DMS114 treated with DMSO at 0.1 percent for 48 hours (cell line): ENCODE results near the gene KIF4B.
"Not testable (repeated sequence)": the region's sequence is repeated elsewhere in the genome, so short reads cannot be mapped to it uniquely, and the experiment has no call there.

Source experiments
- DNase-seq: peaks from one replicate; lab custom pipeline; 2025; ENCODE audit not compliant: unreplicated experiment; lab: John Stamatoyannopoulos, UW

Gene KIF4B, protein sequence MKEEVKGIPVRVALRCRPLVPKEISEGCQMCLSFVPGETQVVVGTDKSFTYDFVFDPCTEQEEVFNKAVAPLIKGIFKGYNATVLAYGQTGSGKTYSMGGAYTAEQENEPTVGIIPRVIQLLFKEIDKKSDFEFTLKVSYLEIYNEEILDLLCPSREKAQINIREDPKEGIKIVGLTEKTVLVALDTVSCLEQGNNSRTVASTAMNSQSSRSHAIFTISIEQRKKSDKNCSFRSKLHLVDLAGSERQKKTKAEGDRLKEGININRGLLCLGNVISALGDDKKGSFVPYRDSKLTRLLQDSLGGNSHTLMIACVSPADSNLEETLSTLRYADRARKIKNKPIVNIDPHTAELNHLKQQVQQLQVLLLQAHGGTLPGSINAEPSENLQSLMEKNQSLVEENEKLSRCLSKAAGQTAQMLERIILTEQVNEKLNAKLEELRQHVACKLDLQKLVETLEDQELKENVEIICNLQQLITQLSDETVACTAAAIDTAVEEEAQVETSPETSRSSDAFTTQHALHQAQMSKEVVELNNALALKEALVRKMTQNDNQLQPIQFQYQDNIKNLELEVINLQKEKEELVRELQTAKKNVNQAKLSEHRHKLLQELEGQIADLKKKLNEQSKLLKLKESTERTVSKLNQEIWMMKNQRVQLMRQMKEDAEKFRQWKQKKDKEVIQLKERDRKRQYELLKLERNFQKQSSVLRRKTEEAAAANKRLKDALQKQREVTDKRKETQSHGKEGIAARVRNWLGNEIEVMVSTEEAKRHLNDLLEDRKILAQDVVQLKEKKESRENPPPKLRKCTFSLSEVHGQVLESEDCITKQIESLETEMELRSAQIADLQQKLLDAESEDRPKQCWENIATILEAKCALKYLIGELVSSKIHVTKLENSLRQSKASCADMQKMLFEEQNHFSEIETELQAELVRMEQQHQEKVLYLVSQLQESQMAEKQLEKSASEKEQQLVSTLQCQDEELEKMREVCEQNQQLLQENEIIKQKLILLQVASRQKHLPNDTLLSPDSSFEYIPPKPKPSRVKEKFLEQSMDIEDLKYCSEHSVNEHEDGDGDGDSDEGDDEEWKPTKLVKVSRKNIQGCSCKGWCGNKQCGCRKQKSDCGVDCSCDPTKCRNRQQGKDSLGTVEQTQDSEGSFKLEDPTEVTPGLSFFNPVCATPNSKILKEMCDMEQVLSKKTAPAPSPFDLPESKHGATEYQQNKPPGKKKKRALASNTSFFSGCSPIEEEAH

DNA sequence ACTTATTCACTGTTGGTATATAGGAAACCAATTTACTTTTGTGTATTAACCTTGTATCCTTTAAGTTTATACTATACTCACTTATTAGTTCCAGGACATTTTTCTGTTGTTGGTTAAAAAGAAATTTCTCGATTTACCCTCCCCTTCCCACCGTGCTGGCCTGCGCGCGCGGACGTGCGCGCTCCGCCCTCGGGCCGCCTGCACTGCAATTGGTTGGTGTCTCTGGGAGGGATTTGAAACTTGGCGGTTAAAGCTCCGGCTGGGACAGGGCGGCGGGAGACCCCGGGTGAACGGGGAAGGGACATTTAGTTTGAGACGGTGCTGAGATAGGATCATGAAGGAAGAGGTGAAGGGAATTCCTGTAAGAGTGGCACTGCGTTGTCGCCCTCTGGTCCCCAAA lies at the start of gene KIF4B:
KIF4B (plus strand) TSS at position 230 of the 400 bp plus-strand sequence; CDS start at position 335, 105 bp downstream.
- no peak for DNase-seq

DNA sequence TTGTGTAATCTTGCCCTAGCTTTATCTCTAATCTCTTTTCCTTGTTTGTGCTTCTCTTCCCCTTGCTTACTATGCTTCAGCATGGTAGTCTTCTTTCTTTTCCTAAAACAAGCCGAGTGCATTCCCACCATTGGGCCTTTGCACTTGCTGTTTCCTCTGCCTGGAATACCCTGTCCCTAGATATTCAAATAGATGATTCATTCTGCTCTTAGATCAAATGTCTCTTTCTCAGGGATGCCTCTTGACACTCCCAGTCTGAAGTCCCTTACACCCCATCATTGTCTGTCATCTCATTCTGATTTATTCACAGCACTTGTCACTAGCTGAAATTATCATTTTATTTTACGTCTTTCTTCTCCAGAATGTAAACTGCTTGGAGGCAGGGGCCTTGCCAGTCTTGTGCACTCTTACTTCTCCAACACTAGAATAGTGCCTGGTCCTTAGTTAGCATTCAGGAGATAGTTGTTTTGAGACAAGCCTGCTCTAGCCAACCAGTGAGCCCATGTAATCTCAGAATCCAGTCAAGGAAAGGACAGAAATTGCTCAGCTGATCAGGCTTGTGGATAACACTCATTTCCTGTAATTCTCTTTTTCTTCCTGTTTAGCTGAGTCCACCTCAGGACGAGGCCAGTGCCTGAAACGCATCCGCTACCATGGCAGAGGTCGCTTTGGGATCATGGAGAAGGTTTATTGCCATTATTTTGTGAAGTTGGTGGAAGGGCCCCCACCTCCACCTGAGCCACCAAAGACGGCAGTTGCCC lies 47.3 kb upstream of the KIF4B start:
- no peak for DNase-seq

DNA sequence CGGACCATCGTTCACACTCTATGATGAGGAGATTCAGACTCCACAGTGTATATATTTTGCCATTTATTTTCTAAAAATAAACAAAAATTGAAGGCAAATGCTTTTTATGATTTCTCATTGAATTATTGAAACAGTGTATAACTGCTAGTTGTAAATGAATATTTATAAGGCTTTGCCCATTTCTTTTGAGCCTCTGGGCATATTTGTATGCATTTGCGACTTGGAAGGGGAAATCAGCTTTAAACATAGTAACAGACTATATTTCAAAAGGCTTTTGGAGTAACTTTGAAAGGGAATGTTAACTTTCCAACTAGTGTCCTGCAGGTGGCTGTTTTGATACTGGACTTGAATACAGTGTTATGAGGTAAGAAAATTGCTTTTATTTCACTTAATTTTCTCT lies 46.7 kb upstream of the KIF4B start:
- no peak for DNase-seq

DNA sequence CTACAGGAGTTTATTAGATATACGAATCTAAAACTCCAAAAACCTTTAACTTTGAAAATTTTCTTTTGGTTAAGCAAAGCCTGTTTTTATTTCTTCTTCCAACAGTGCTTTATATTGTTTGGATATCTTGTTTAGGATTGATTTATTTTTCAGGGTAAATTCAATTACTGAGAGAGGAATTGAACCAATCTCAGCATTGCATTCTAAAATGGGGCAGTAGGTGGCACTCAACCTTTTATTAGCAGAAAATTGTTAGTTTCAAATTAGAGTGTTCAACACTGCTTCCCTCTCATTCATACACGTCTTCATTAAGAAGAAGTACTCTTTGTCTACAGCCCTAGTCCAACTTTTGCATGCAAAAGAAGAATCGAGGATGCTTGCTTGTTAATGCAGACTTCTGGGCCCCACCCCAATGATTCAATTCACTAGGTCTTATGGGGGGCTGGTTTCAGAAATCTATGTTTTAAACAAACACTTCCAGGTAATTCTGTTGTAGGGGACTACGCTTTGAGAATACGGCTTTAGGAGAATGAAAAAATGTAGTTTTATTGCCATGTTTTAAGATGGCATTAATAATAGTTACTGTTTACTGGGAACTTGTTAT lies 46.0 kb upstream of the KIF4B start:
- DNase-seq: no peak

DNA sequence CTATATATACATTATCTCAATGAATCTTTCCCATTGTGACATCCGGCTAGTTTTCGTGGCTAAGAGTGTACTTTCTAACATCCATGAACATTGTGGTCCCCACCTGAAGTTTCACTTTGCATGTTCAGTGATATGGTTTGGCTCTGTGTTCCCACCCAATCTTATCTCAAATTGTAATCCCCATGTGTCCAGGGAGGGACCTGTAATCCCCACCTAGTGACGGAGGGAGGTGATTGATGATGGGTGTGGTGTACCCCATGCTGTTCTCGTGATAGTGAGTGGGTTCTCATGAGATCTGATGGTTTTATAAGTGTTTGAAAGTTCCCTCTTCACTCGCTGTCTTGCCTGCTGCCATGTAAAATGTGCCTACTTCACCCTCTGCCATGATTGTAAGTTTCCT lies 44.6 kb upstream of the KIF4B start:
- no peak for DNase-seq

DNA sequence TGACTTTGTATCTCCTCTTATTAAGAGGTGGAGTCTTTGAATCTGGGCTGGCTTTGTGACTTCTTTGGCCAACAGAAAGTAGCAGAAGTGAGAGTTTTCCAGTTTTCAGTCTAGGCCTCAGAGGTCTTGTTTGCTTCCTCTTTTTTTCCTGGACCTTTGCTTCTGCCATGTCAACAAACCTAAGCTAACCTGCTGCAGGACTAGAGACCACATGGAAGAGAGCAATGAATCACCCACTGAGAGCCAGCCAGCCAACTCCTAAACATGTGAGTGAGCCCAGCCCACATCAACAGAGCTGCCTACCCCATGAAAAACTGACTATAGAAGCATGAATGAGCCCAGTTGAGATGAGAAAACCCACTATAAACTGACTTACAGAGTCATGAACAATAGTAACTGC lies 42.8 kb upstream of the KIF4B start:
- no peak for DNase-seq

DNA sequence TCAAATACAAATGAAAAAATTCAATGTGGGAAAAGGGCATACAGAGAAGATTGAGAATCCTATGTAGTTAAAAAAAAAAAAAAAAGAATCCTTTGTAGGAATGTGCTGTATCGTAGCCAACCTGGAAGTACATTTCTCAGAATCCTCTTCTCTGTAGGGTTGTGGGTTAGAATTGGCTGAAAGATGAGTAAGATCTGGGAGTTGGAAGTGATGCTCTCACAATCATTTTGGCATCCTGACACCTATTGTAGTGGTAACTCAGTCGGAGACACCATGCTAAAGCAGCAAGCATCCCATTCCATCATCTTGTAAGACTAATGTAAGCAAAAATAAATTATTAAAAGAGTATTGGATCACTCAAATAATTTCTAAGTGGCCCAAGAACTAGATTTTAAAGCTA lies 42.1 kb upstream of the KIF4B start:
- no peak for DNase-seq

DNA sequence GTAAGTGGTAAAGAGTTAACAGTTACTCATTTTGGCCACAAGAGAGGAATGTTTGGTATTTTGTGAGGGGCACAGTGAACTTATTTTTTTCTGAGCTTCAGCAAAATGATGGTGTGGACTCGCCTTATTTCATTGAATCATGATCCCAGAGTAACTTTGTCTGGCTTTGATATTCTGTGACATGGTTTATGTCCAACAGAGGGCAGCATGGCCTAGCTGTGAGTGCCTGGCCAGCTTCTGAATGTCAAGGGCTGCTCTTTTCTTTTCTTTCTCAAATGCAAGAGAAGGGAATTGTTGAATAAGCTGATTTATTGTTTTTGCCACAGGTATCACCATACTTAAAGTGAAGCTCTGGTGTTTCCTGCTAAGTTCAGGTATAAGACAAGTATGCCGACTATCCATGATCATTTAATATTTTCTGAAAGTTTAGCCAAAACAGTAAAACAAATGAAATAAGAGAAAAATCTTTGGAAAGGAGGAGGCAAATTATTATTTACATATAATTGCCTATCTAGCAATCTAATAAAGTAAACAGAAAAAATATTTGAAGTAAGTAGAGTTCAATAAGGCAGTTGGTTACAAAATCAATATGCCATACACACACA lies 41.0 kb upstream of the KIF4B start:
- DNase-seq: peak; percentile 37

DNA sequence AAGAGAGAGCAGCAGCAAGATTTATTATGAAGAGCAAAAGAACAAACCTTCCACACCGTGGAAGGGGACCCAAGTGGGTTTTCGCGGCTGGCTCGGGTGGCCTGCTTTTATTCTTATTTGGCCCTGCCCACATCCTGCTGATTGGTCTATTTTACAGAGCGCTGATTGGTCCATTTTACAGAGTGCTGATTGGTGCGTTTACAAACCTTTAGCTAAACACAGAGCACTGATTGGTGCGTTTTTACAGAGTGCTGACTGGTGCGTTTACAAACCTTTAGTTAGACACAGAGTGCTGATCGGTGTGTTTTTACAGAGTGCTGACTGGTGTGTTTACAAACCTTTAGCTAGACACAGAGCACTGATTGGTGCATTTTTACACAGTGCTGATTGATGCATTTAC lies 37.5 kb upstream of the KIF4B start:
- DNase-seq: not testable (repeated sequence)

DNA sequence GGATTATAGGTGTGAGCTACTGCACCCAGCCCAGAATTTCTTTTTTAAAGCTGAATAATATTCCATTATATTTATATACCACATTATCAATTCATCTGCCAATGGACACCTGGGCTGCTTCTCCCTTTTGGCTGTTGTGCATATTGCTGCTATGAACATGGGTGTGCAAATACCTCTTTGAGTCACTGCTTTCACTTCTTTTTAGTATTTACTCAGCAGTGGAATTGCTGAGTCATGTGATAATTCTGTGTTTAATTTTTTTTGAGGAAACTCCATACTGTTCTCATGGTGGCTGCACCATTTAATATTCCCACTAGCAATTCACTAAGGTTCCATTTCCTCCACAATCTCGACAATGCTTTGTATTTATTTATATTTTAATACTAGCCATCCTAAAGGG lies 36.1 kb upstream of the KIF4B start:
- no peak for DNase-seq

DNA sequence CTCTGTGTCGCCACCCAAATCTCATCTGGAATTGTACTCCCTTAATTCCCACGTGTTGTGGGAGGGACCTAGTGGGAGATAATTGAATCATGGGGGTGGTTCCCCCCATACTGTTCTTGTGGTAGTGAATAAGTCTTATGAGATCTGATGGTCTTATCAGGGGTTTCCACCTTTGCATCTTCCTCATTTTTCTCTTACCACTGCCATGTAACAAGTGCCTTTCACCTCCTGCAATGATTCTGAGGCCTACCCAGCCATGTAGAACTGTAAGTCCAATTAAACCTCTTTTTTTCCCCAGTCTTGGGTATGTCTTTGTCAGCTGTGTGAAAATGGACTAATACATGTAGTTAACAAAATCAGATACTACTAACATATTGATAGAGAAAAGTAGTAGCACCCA lies 35.3 kb upstream of the KIF4B start:
- not testable (repeated sequence) for DNase-seq

DNA sequence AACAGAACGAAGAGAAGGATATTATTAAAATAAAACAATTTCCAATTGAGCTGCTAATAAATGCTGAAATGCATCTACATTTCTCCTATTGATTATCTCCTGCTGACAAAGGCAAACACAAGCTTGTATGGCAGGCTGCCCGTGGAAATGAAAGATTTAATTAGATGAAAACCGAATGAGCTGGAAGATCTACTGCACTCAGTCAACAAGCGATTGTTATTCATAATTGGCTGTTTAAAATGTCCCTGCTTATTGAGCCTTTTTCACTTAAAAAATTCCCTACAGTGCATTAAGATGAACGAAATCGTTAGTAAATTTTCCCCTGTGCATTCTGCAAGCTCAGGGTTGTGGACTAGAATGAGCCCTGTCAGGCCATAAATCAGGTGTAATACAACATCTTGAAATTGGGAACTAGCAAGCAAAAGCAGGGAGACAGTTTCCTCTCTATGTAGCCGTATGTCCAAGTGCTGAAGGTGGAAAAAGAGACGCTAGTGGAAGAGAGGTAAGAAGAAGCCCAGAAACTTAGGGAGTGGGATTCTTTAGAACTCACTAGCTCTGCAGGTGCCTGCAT lies 28.5 kb upstream of the KIF4B start:
- no peak for DNase-seq

DNA sequence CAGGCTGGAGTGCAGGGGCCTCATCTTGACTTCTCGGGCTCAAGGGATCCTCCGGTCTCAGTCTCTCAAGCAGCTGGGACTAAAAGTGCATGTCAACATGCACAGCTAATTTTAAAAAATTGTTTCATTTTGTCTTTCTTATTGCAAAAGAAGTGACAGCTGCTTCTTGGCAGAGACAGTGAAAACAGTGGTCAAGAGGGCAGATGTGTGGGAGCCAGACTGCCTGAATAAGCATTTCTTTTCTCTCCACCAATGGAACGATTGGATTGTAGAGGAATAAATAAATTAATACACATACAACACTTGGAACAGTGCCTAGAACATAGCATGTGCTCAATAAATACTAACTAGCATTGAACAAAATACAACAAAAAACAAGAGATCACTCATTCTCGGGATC lies 27.4 kb upstream of the KIF4B start:
- no peak for DNase-seq

DNA sequence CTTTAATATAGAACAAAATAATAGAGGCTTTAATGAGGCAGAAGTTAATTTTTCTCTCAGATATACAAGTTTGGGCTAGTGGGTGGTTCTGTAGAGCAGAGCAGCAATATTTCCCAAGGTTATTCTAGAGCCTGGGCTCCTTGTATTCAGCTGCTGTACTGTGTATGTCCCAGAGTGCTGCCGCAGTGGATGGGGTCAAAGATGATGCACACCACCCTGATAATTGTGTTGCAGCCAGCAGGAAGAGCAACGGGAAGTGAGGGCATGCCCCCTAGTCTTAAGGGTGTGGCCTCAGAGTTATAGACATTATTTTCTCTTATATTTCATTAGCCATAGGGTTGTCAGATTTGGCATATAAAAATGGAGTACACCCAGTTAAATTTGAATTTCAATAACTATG lies 23.9 kb upstream of the KIF4B start:
- DNase-seq: no peak

DNA sequence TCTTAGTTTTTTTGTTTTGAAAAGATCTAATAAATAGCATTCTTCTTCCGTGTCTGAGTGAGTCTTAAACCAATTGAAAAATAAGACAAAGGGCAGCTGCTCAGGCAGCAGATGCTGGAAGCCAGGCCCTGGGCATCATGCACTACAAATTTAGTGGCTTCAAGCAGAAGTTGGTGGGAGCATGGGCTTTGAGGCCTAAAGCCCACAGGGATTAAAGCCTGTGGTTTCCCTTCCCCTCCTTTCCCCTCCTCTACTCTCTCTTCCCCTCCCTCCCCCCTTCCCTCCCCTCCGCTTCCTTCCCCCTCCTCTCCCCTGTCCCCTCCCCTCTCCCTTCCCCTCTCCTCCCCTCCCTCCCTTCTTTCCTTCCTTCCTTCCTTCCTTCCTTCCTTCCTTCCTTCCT lies 20.1 kb upstream of the KIF4B start:
- no peak for DNase-seq

DNA sequence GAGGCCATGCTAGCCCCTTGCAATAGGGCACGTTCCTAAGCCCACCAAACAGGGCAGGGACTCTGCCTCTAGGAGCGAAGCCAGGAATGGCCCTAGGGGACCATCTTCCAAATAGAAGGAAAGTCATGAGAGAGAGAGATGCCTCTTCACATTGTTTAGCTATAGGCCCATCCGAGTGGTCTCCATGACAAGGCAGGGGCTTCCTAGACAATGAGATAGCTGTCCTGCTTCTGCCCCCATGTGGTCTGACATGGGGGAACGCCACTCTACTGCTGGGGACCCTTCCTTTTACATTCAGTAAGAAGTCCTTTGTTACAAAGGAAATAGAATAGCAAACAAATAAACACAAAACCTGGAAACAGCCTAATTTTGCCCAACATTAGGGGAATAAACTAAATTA lies 17.9 kb upstream of the KIF4B start:
- DNase-seq: no peak

DNA sequence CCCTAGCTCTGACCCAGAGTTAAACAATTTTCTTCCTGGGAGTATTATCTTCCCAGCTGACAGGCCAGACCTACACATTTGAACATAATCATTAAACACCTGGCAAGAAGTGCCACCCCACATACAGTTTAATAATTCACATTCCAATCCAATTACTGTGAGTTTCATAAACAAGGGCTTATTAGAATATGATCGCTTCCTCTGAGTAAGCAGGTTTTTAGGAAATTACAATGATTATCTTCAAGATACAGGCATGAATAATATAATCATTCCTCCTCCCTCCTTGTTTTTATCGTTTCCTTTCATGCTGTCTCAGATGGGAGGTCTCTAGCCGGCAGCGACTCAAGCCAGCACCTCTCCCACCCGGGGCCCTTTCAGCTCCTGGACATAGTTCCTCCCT lies 15.8 kb upstream of the KIF4B start:
- DNase-seq: no peak

DNA sequence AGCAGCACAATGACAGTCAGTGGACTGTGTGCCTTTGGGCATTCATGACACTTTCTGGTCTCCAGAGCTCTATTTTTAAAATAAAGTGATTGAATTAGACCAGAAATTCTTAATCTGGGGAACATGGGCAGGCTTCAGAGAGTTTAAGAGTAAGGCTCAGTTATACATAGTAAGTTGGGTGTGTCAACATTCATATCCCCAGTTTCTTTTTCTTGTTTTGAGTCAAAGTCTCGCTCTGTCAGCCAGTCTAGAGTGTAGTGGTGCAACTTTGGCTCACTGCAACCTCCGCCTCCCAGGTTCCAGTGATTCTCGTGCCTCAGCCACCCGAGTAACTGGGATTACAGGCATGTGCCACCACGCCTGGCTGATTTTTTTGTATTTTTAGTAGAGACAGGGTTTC lies 13.7 kb upstream of the KIF4B start:
- no peak for DNase-seq

DNA sequence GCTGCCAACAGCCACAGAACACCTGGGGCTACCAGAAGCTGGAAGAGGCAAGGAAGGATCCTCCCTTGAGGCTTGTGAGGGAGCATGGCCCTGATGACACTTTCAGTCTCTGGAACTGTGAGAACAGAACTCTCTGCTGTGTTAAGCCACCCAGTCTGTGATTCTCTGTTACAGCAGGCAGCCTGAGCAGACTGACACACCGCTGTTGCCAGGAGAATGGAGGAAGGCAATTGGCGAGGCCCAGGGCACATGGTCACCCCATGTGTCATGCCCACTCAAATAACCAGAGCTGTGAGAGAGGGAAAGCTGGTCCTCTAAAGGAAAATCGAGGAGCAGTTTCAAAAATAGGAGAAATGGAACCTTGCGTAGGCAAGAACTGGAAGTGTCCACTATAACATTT lies 12.0 kb upstream of the KIF4B start:
- no peak for DNase-seq

DNA sequence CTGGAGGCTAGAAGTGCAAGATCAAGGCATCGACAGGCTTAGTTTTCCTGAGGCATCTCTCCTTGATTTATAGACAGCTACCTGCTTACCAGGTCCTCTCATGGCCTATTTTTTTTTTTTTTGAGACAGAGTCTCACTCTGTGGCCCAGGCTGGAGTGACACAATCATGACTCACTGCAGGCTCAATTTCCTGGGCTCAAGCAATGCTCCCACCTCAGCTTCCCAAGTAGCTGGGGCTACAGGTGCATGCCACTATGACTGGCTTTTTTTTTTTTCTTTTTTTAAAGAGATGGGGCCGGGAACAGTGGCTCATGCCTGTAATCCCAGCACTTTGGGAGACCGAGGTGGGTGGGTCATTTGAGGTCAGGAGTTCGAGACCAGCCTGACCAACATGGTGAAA lies 10.8 kb upstream of the KIF4B start:
- not testable (repeated sequence) for DNase-seq
